DMS 273 (cell line): ENCODE results near the gene CELF4.

Source experiments
- DNase-seq: peaks from one replicate; lab custom pipeline; 2025; ENCODE audit not compliant: unreplicated experiment; lab: John Stamatoyannopoulos, UW

CELF4 gene

GRCh38 chr18:37422596-37422995 is 143.0 kb downstream of the CELF4 start:
- DNase-seq = no peak

- no peak for DNase-seq
Measured at GRCh38 chr18:37422116-37422515, 143.5 kb downstream of the CELF4 start.

GRCh38 chr18:37421341-37422077 is 144.1 kb downstream of the CELF4 start:
- DNase-seq = no peak

GRCh38 chr18:37420315-37420880 is 145.2 kb downstream of the CELF4 start:
- no peak for DNase-seq

GRCh38 chr18:37419866-37420265 is 145.7 kb downstream of the CELF4 start:
- DNase-seq = peak; percentile 11

GRCh38 chr18:37419315-37419714 is 146.3 kb downstream of the CELF4 start:
- DNase-seq = no peak

- DNase-seq = no peak
Measured at GRCh38 chr18:37414816-37415215, 150.8 kb downstream of the CELF4 start.

GRCh38 chr18:37412829-37413228 is 152.8 kb downstream of the CELF4 start:
- DNase-seq = no peak

- DNase-seq = no peak
Measured at GRCh38 chr18:37412333-37412732, 153.3 kb downstream of the CELF4 start.

GRCh38 chr18:37409878-37410277 is 155.7 kb downstream of the CELF4 start:
- DNase-seq = no peak

GRCh38 chr18:37408676-37409265 is 156.8 kb downstream of the CELF4 start:
- no peak for DNase-seq

- DNase-seq = peak; percentile 22
Measured at GRCh38 chr18:37407571-37407970, 158.0 kb downstream of the CELF4 start.

GRCh38 chr18:37405772-37406171 is 159.8 kb downstream of the CELF4 start:
- DNase-seq = no peak

GRCh38 chr18:37405229-37405628 is 160.4 kb downstream of the CELF4 start:
- DNase-seq = no peak

- peak; percentile 82 for DNase-seq
Measured at GRCh38 chr18:37403788-37404187, 161.8 kb downstream of the CELF4 start.

GRCh38 chr18:37403100-37403781 is 162.4 kb downstream of the CELF4 start:
- DNase-seq = peak; percentile 97

GRCh38 chr18:37402735-37403099 is 162.9 kb downstream of the CELF4 start:
- DNase-seq = no peak

GRCh38 chr18:37400802-37401201 is 164.8 kb downstream of the CELF4 start:
- no peak for DNase-seq

GRCh38 chr18:37398248-37398920 is 167.2 kb downstream of the CELF4 start:
- no peak for DNase-seq

- DNase-seq = peak; percentile 12
Measured at GRCh38 chr18:37397814-37398213, 167.8 kb downstream of the CELF4 start.

- peak; percentile 75 for DNase-seq
Measured at GRCh38 chr18:37396971-37397720, 168.5 kb downstream of the CELF4 start.
